Testis (tissue), 3 donors: ENCODE data around the gene S1PR2. TPM values are rescaled to one million over a fixed set of nuclear protein-coding genes. Genes with fewer than 3 reads are reported as not detected.

ENCODE experiments used
- DNase-seq: peaks from one replicate; pipeline ENCODE4 v3.0.0-alpha.2; 2019
- H3K27ac ChIP-seq, 2 donors: fragments of 200-600 bp; sonication (generic); one replicate each; pipeline ENCODE4 v1.5.1; 2019
- H3K27me3 ChIP-seq: fragments of 200-600 bp; sonication (generic); one replicate; pipeline ENCODE4 v1.5.1; 2019
- H3K36me3 ChIP-seq: fragments of 200-600 bp; sonication (generic); one replicate; pipeline ENCODE4 v1.5.1; 2017; ENCODE audit warnings: low read depth; ENCODE audit errors: missing control alignments
- H3K4me1 ChIP-seq: fragments of 200-600 bp; sonication (generic); one replicate; pipeline ENCODE4 v1.5.1; 2019
- H3K4me3 ChIP-seq, 2 donors: fragments of 200-600 bp; sonication (generic); one replicate each; pipeline ENCODE4 v1.5.1; 2017 to 2019
- H3K9me3 ChIP-seq: fragments of 200-600 bp; sonication (generic); one replicate; pipeline ENCODE4 v1.5.1; 2017
- CTCF ChIP-seq, 3 experiments: fragments of 450-650 bp in 2 of 3; fragments of 200-600 bp in 1 of 3; sonication (generic) in 1 of 3; IDR thresholded peaks; one replicate each; pipeline ENCODE4 v1.5.1; 2016 to 2019; ENCODE audit warnings: antibody characterized with exemption in 3 of 3, mild to moderate bottlenecking in 2 of 3, moderate library complexity in 1 of 3
- POLR2A ChIP-seq: fragments of 450-650 bp; IDR thresholded peaks from one replicate; pipeline ENCODE4 v1.6.1; 2017; ENCODE audit warnings: antibody characterized with exemption, mild to moderate bottlenecking, moderate library complexity
- WGBS, 2 donors: methylation state at CpG; one replicate each; pipeline ENCODE4 v1.1.5; 2018; 5-methylcytosine and 5-hydroxymethylcytosine counted together
- intact Hi-C: fragments of 100-400 bp; cut with DNase I; formaldehyde crosslinking; loops from one replicate; pipeline ENCODE4 v1.15.1; 2023; ENCODE audit warnings: low total_unique reads
- polyA plus RNA-seq: library from polyadenylated mRNA; stranded (reverse); fragments of 350-450 nt; fragmentation: Illumina TruSeq; extraction: RNeasy Lipid Tissue Mini Kit (QIAGEN cat#74804); gene quantifications from one replicate; pipeline ENCODE4 v1.2.3, GENCODE V29; 2014; ENCODE audit warnings: low read depth, low replicate concordance; ENCODE audit not compliant: insufficient read depth
- total RNA-seq, 2 donors: library from RNA; depleted of rRNA; stranded (reverse); fragments of >200 nt; gene quantifications; one replicate each; pipeline ENCODE4 v1.2.3, GENCODE V29; 2016

S1PR2 gene
- total and polyA plus RNA-seq, 3 donors from 2014 or later: 8.7 to 13.7 (median 11.9) TPM

- Histone ChIP-seq H3K9me3 (no peaks in the 10 kb centered on the region), H3K36me3 (no peaks in the 10 kb centered on the region), H3K27ac (no peak overlapping the region), H3K4me1 (peaks cover 29% of the 10 kb centered on the region), H3K27me3 (no peaks in the 10 kb centered on the region), H3K4me3 (no peak overlapping the region)
- no peak for DNase-seq
- intact Hi-C loops: no loop called here
- TF ChIP-seq CTCF (IDR thresholded peaks at IDR 0.05) (no peak), POLR2A (no peak)
- WGBS, 2 donors: 89 to 93% methylated on average over 5 to 28 of the region's 28 CpGs
These were observed 7.5 kb downstream of the S1PR2 start for GRCh38 chr19:10223488-10224213.

- no peak for DNase-seq
- intact Hi-C loops: no loop called here
These were observed 8.8 kb downstream of the S1PR2 start for GRCh38 chr19:10222201-10222890.

GRCh38 chr19:10220695-10221094, 10.4 kb downstream of the S1PR2 start:
- Histone ChIP-seq H3K27me3 (no peaks in the 10 kb centered on the region), H3K4me3 (no peak overlapping the region), H3K4me1 (peaks cover 2% of the 10 kb centered on the region), H3K27ac (no peak overlapping the region), H3K9me3 (no peaks in the 10 kb centered on the region), H3K36me3 (no peaks in the 10 kb centered on the region)
- TF ChIP-seq POLR2A (no peak), CTCF (IDR thresholded peaks at IDR 0.05) (no peak)
- intact Hi-C loops: no loop called here
- DNase-seq: no peak
- WGBS, 2 donors: 91 to 94% methylated on average over 7 of the region's 7 CpGs

More at GRCh38 chr19:10222201-10222890, 8.8 kb downstream of the S1PR2 start:
- Histone ChIP-seq H3K27me3 (no peaks in the 10 kb centered on the region), H3K36me3 (no peaks in the 10 kb centered on the region), H3K27ac (no peak overlapping the region), H3K4me3 (no peak overlapping the region), H3K9me3 (no peaks in the 10 kb centered on the region), H3K4me1 (peaks cover 19% of the 10 kb centered on the region)
- no peak for TF ChIP-seq POLR2A
- no peak for TF ChIP-seq CTCF (IDR thresholded peaks at IDR 0.05)
- WGBS, 2 donors: 84 to 85% methylated on average over 14 of the region's 14 CpGs

GRCh38 chr19:10219678-10220077, 11.5 kb downstream of the S1PR2 start:
- Histone ChIP-seq H3K36me3 (no peaks in the 10 kb centered on the region), H3K4me1 (no peaks in the 10 kb centered on the region), H3K27me3 (no peaks in the 10 kb centered on the region), H3K9me3 (no peaks in the 10 kb centered on the region), H3K4me3 (no peak overlapping the region), H3K27ac (no peak overlapping the region)
- intact Hi-C loops: no loop called here
- TF ChIP-seq CTCF (IDR thresholded peaks at IDR 0.05) (no peak), POLR2A (no peak)
- no peak for DNase-seq
- WGBS, 2 donors: 50 to 64% methylated on average over 2 to 3 of the region's 3 CpGs
